Keratinocyte (primary cell): ENCODE data around the gene CD69. TPM values are rescaled to one million over a fixed set of nuclear protein-coding genes. Genes with fewer than 3 reads are reported as not detected.

Experiments
- DNase-seq: peaks from one replicate; pipeline ENCODE4 v3.0.0-alpha.2; 2011; ENCODE audit warnings: low read depth, missing footprints, low spot score
- FAIRE-seq: peaks from 2 replicates; lab custom pipeline; 2011; peaks lifted over from hg19 to GRCh38; lab: Jason Lieb, UNC
- H2AFZ ChIP-seq: 2 replicates; pipeline ENCODE4 v1.6.0; 2012; ENCODE audit warnings: low read length, control low read depth, inconsistent platforms; ENCODE audit not compliant: control insufficient read depth
- H3K27ac ChIP-seq: 2 replicates; pipeline ENCODE4 v1.5.1; 2011; ENCODE audit warnings: low read length; ENCODE audit not compliant: control insufficient read depth, insufficient read depth
- H3K27me3 ChIP-seq: 3 replicates; pipeline ENCODE4 v1.6.0; 2011; ENCODE audit warnings: low read length; ENCODE audit not compliant: control insufficient read depth, insufficient read depth; ENCODE audit errors: extremely low read depth
- H3K36me3 ChIP-seq, 2 experiments: 2 replicates in 1 of 2; 3 replicates in 1 of 2; pipeline ENCODE4 v1.5.1; 2011; ENCODE audit warnings: low read length in 2 of 2, mild to moderate bottlenecking in 1 of 2; ENCODE audit not compliant: control insufficient read depth in 2 of 2, insufficient read depth in 2 of 2; ENCODE audit errors: extremely low read depth in 1 of 2
- H3K4me1 ChIP-seq: 3 replicates; pipeline ENCODE4 v1.5.1; 2011; ENCODE audit warnings: low read length; ENCODE audit not compliant: control insufficient read depth, insufficient read depth; ENCODE audit errors: extremely low read depth
- H3K4me2 ChIP-seq: 3 replicates; pipeline ENCODE4 v1.6.0; 2011; ENCODE audit warnings: low read depth, low read length; ENCODE audit not compliant: control insufficient read depth, insufficient read depth; ENCODE audit errors: extremely low read depth
- H3K4me3 ChIP-seq, 3 experiments: fragments of 200-600 bp in 1 of 3; sonication (generic) in 1 of 3; 2 replicates in 2 of 3; 3 replicates in 1 of 3; pipeline ENCODE4 v1.5.1; 2011 to 2016; ENCODE audit warnings: low read length in 3 of 3, mild to moderate bottlenecking in 3 of 3, control low read depth in 2 of 3, inconsistent platforms in 1 of 3, low read depth in 1 of 3, mixed read lengths in 1 of 3, mixed run types in 1 of 3, moderate library complexity in 1 of 3; ENCODE audit not compliant: control insufficient read depth in 2 of 3, insufficient read depth in 2 of 3; ENCODE audit errors: extremely low read depth in 1 of 3
- H3K79me2 ChIP-seq: 2 replicates; pipeline ENCODE4 v1.6.0; 2012; ENCODE audit warnings: low read length; ENCODE audit not compliant: control insufficient read depth, insufficient read depth
- H3K9ac ChIP-seq: 3 replicates; pipeline ENCODE4 v1.6.0; 2011; ENCODE audit warnings: low read length; ENCODE audit not compliant: control insufficient read depth, insufficient read depth; ENCODE audit errors: extremely low read depth
- H3K9me1 ChIP-seq: 3 replicates; pipeline ENCODE4 v1.6.0; 2011; ENCODE audit warnings: low read length; ENCODE audit not compliant: control insufficient read depth, insufficient read depth; ENCODE audit errors: extremely low read depth
- H3K9me3 ChIP-seq: 2 replicates; pipeline ENCODE4 v1.5.1; 2012; ENCODE audit warnings: low read depth, low read length; ENCODE audit not compliant: control insufficient read depth
- H4K20me1 ChIP-seq: 3 replicates; pipeline ENCODE4 v1.6.0; 2011; ENCODE audit warnings: low read length; ENCODE audit not compliant: control insufficient read depth, insufficient read depth; ENCODE audit errors: extremely low read depth
- EZH2 ChIP-seq: IDR thresholded peaks from one replicate; pipeline ENCODE4 v1.6.1; 2012; ENCODE audit warnings: inconsistent platforms, mild to moderate bottlenecking, low read length, moderate library complexity
- dilution Hi-C: fragments of 300-500 bp; cut with MboI; formaldehyde crosslinking; loops from one replicate; pipeline ENCODE4 v1.7.0; 2020; ENCODE audit warnings: low sequenced_read_pairs; ENCODE audit not compliant: extremely low pct_ligation_motif_present
- polyA plus RNA-seq, 5 experiments: library from polyadenylated mRNA; depleted of rRNA in 3 of 5; stranded (reverse) in 3 of 5; stranded (forward) in 1 of 5; unstranded in 1 of 5; fragments of >200 nt; gene quantifications; 1 replicate in 1 of 5; 2 replicates in 3 of 5; 3 replicates in 1 of 5; pipeline versions ENCODE4 v1.2.1 to v1.2.3, GENCODE V29; 2011 to 2012; ENCODE audit warnings: missing spikeins in 2 of 5, low read depth in 1 of 5, low replicate concordance in 1 of 5
- TF ChIP-seq, protein P1 (sequence below), 3 experiments: IDR thresholded peaks in 1 of 3; conservative IDR thresholded peaks in 1 of 3; optimal IDR thresholded peaks in 1 of 3; 2 replicates in 2 of 3; 3 replicates in 1 of 3; pipeline versions ENCODE3 to v1.5.1; 2011; ENCODE audit warnings: low read length in 3 of 3, mild to moderate bottlenecking in 3 of 3, moderate library complexity in 2 of 3, control low read depth in 1 of 3, inconsistent platforms in 1 of 3; ENCODE audit not compliant: insufficient read depth in 2 of 3; ENCODE audit errors: extremely low read depth in 1 of 3

Gene CD69
- polyA plus RNA-seq, 1 donor (not counting 4 experiments of a cell fraction or from before 2014, with no cell fraction given): not detected

DNA sequence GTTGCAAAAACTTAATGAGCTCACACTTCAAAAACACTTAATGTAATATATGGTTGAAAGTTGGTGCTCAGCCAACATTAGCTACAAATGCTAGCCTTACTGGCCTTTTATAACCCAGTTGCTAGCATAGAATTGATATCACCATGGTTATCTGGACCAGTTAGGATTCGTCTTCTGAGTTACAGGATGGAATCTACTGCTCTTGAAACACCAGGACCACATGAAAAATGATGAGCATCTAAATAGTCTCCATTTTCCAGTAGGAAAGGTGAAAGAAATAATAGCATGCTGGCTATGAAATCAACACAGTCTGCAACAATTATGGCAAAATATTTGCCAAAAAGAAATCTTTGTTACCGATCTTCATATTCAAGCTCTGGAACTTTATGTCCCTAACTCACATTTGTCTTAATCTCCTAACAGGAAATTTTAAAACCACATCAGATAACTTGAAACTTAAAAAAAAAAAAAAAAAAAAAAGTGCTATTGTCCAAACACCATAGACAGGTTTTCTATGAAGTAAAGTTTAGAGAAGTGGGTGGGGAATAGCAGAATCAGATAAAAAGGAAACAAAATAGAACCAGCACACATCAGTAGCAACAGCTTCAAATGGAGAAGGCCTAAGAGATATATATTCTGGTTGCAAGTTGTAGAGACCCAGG, 12.6 kb upstream of the CD69 start:
- H3K4me3 ChIP-seq: no peak overlapping the region
- H3K9me1 ChIP-seq: no peaks in the 10 kb centered on the region
- no peak overlapping the region for H2AFZ ChIP-seq
- no peaks in the 10 kb centered on the region for H3K79me2 ChIP-seq
- no peak for FAIRE-seq
- no peak overlapping the region for H3K4me2 ChIP-seq
- H3K4me1 ChIP-seq: no peaks in the 10 kb centered on the region
- no peak overlapping the region for H3K27ac ChIP-seq
- dilution Hi-C loops: no loop called here
- H3K9ac ChIP-seq: no peak overlapping the region
- no peaks in the 10 kb centered on the region for H3K27me3 ChIP-seq
- no peaks in the 10 kb centered on the region for H4K20me1 ChIP-seq
- H3K9me3 ChIP-seq: no peaks in the 10 kb centered on the region
- no peaks in the 10 kb centered on the region for H3K36me3 ChIP-seq
- TF ChIP-seq EZH2: no peak
- TF ChIP-seq, protein P1, sequence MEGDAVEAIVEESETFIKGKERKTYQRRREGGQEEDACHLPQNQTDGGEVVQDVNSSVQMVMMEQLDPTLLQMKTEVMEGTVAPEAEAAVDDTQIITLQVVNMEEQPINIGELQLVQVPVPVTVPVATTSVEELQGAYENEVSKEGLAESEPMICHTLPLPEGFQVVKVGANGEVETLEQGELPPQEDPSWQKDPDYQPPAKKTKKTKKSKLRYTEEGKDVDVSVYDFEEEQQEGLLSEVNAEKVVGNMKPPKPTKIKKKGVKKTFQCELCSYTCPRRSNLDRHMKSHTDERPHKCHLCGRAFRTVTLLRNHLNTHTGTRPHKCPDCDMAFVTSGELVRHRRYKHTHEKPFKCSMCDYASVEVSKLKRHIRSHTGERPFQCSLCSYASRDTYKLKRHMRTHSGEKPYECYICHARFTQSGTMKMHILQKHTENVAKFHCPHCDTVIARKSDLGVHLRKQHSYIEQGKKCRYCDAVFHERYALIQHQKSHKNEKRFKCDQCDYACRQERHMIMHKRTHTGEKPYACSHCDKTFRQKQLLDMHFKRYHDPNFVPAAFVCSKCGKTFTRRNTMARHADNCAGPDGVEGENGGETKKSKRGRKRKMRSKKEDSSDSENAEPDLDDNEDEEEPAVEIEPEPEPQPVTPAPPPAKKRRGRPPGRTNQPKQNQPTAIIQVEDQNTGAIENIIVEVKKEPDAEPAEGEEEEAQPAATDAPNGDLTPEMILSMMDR (optimal IDR thresholded peaks at IDR 0.05 in 1 of 3, IDR thresholded peaks at IDR 0.05 in 1 of 3, conservative IDR thresholded peaks at IDR 0.05 in 1 of 3; ENCODE audit: extremely low read depth in 1 of 3, insufficient read depth in 2 of 3, low read length in 3 of 3): no peak
- DNase-seq: no peak

DNA sequence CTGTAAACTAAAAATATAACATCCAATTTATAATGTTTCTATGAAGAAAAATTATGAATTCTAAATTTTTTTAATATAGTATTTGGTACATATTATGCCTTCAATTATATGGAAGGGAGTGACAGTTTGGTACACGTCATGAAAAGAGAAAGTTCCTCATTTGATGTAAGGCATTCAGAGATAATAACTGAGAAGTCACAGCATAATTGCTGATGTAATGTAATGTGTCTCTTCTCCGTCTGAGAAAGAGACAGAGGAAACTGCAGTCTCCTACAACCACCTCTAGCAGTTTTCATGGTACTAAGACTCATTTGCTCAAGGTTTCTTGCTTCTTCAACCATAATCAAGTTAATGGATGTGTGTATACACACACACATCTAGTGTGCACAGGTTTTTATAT, 2.3 kb upstream of the CD69 start:
- FAIRE-seq (no peak), DNase-seq (no peak)
- Histone ChIP-seq H4K20me1 (no peaks in the 10 kb centered on the region), H3K4me1 (no peaks in the 10 kb centered on the region), H3K9me3 (no peaks in the 10 kb centered on the region), H3K9me1 (no peaks in the 10 kb centered on the region), H3K36me3 (no peaks in the 10 kb centered on the region), H3K4me3 (no peak overlapping the region), H3K27me3 (no peaks in the 10 kb centered on the region), H2AFZ (no peak overlapping the region), H3K79me2 (no peaks in the 10 kb centered on the region), H3K9ac (no peak overlapping the region), H3K27ac (no peak overlapping the region), H3K4me2 (no peak overlapping the region)
- dilution Hi-C loops: no loop called here
- TF ChIP-seq EZH2: no peak
- TF ChIP-seq, protein P1 (optimal IDR thresholded peaks at IDR 0.05 in 1 of 3, IDR thresholded peaks at IDR 0.05 in 1 of 3, conservative IDR thresholded peaks at IDR 0.05 in 1 of 3; ENCODE audit: extremely low read depth in 1 of 3, insufficient read depth in 2 of 3, low read length in 3 of 3): no peak
